Lung (tissue), 12 donors: ENCODE data around the gene VMAC. TPM values are rescaled to one million over a fixed set of nuclear protein-coding genes. Genes with fewer than 3 reads are reported as not detected.
A peak's percentile ranks its signal among the peaks of the same experiment; 100 is the strongest.

Experiments
- ATAC-seq: fragments of 200-7000 bp; cut with Tn5 transposase; one replicate; pipeline ENCODE4 v1.9.1; 2020; ENCODE audit warnings: moderate number of reproducible peaks; ENCODE audit not compliant: insufficient read depth, low FRiP score
- DNase-seq, 3 donors: peaks; one replicate each; pipeline ENCODE4 v3.0.0-alpha.2; 2013 to 2017
- H3K27ac ChIP-seq, 2 donors: one replicate each; pipeline ENCODE4 v1.5.1; 2013; ENCODE audit warnings: mild to moderate bottlenecking in 2 of 2, moderate library complexity in 2 of 2, control low read depth in 1 of 2, inconsistent platforms in 1 of 2, low read depth in 1 of 2, low read length in 1 of 2
- H3K27me3 ChIP-seq, 3 donors: one replicate each; pipeline ENCODE4 v1.5.1; 2013; ENCODE audit warnings: low read length in 2 of 3; ENCODE audit not compliant: control insufficient read depth in 3 of 3, insufficient read depth in 3 of 3
- H3K36me3 ChIP-seq, 4 donors: one replicate each; pipeline ENCODE4 v1.5.1; 2013; ENCODE audit warnings: low read length in 4 of 4, mild to moderate bottlenecking in 1 of 4, moderate library complexity in 1 of 4; ENCODE audit not compliant: control insufficient read depth in 4 of 4, insufficient read depth in 4 of 4
- H3K4me1 ChIP-seq, 5 donors: one replicate each; pipeline ENCODE4 v1.5.1; 2013; ENCODE audit warnings: low read length in 5 of 5, mild to moderate bottlenecking in 2 of 5, moderate library complexity in 1 of 5; ENCODE audit not compliant: control insufficient read depth in 5 of 5, insufficient read depth in 5 of 5
- H3K4me3 ChIP-seq: one replicate; pipeline ENCODE4 v1.5.1; 2013; ENCODE audit warnings: mild to moderate bottlenecking, control low read depth, moderate library complexity
- H3K9ac ChIP-seq, 2 donors: one replicate each; pipeline ENCODE4 v1.5.1; 2013; ENCODE audit warnings: low read length in 2 of 2, control low read depth in 1 of 2; ENCODE audit not compliant: insufficient read depth in 1 of 2
- H3K9me3 ChIP-seq, 4 donors: one replicate each; pipeline ENCODE4 v1.5.1; 2013; ENCODE audit warnings: low read length in 3 of 4, mild to moderate bottlenecking in 1 of 4, moderate library complexity in 1 of 4; ENCODE audit not compliant: control insufficient read depth in 4 of 4, insufficient read depth in 3 of 4
- WGBS, 2 donors: extraction: QIAGEN DNeasy Blood & Tissue Kit; methylation state at CpG; one replicate each; pipeline ENCODE4 v1.1.7; 2013; 5-methylcytosine and 5-hydroxymethylcytosine counted together
- polyA plus RNA-seq, 2 donors: library from polyadenylated mRNA; stranded (reverse); fragments of 200-250 nt; gene quantifications; one replicate each; pipeline ENCODE4 v1.2.1, GENCODE V29; 2013
- total RNA-seq, 2 donors: library from RNA; depleted of rRNA in 1 of 2; stranded (reverse); fragments of >200 nt in 1 of 2; gene quantifications; one replicate each; pipeline ENCODE4 v1.2.1, GENCODE V29; 2014 to 2021
- TF ChIP-seq, protein P1 (sequence below): IDR thresholded peaks from 2 replicates; pipeline ENCODE4 v1.5.1; 2012; ENCODE audit warnings: mild to moderate bottlenecking; ENCODE audit errors: control extremely low read depth, extremely low read depth
- donor health status: control.
- donor health status: control.
- donor health status: Bipolar disorder and iron deficiency.
- donor health status: healthy.
- donor health status: DM: yes; HTN: yes; CAD: no.

Gene VMAC
- total and polyA plus RNA-seq, 4 donors, result 3.3 to 7.2 (median 5.7) TPM

DNA sequence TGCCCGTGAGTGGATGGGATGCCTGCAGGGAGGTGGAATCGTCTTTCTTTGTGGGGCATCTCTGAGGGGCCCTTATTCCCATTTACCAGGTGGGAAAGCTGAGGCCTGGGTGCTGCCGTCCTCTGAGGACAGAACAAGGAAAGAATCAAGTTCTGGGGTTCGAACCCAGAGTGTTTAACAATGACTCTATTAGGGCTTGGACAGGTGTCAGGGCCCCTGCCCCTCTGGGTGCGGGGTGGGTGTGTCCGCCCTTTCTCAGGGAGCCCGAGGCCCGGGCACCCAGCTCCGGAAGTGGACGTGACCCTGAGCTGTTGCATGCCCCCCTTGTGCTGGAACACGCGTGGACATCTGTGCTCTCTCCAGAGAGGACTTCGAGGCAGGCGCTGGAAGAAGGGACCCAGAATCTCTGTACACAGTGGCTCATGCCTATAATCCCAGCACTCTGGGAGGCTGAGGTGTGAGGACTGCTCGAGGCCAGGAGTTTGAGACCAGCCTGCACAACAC lies 11.8 kb upstream of the VMAC start:
- WGBS, 2 donors, result 57 to 70% methylated on average over 15 of the region's 15 CpGs
- H3K27me3 ChIP-seq, result peaks cover 0 to 5% (median 2%) of the 10 kb centered on the region in 3 donors
- no peak overlapping the region for H3K27ac ChIP-seq
- ATAC-seq (no peak), DNase-seq (no peak)
- TF ChIP-seq, protein P1, sequence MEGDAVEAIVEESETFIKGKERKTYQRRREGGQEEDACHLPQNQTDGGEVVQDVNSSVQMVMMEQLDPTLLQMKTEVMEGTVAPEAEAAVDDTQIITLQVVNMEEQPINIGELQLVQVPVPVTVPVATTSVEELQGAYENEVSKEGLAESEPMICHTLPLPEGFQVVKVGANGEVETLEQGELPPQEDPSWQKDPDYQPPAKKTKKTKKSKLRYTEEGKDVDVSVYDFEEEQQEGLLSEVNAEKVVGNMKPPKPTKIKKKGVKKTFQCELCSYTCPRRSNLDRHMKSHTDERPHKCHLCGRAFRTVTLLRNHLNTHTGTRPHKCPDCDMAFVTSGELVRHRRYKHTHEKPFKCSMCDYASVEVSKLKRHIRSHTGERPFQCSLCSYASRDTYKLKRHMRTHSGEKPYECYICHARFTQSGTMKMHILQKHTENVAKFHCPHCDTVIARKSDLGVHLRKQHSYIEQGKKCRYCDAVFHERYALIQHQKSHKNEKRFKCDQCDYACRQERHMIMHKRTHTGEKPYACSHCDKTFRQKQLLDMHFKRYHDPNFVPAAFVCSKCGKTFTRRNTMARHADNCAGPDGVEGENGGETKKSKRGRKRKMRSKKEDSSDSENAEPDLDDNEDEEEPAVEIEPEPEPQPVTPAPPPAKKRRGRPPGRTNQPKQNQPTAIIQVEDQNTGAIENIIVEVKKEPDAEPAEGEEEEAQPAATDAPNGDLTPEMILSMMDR, result no peak
- H3K9ac ChIP-seq, result no peak overlapping the region
- peaks cover 3 to 31% (median 8%) of the 10 kb centered on the region in 4 donors for H3K36me3 ChIP-seq
- no peaks in the 10 kb centered on the region for H3K9me3 ChIP-seq
- peaks cover 0 to 9% (median 5%) of the 10 kb centered on the region in 5 donors for H3K4me1 ChIP-seq
- H3K4me3 ChIP-seq, result no peak overlapping the region

DNA sequence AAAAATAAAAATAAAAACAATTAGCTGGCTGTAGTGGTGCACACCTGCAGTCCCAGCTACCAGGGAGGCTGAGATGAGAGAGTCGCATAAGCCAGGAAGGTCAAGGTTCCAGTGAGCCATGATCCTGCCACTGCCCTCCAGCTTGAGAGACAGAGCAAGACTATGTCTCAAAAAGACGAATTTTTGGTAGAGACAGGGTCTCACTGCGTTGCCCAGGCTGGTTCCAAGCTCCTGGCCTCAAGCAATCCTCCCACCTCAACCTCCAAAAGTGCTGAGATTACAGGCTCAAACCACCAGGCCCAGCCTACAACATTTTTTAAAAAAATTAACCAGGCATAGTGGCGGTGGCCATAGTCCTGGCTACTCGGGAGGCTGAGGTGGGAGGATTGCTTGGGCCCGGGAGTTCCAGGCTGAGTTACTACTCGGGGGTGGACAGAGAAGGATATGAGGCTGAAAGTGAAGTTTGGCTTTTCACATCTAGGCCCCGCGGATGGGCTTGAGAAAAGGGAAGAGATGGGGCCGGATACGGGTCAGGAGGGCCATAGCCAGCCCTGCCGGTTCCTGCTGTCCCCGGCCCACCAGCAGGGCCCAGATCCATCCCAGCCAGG lies 11.3 kb upstream of the VMAC start:
- H3K4me3 ChIP-seq, result no peak overlapping the region
- H3K9me3 ChIP-seq, result no peaks in the 10 kb centered on the region
- H3K27me3 ChIP-seq, result peaks cover 0 to 5% (median 2%) of the 10 kb centered on the region in 3 donors
- WGBS, 2 donors, result 80 to 83% methylated on average over 13 of the region's 13 CpGs
- H3K36me3 ChIP-seq, result peaks cover 3 to 31% (median 8%) of the 10 kb centered on the region in 4 donors
- TF ChIP-seq, protein P1, result no peak
- no peak overlapping the region for H3K9ac ChIP-seq
- H3K4me1 ChIP-seq, result peaks cover 0 to 9% (median 5%) of the 10 kb centered on the region in 5 donors
- ATAC-seq, result no peak
- no peak for DNase-seq
- H3K27ac ChIP-seq, result peak overlapping the region in 1 of 2 donors; percentile 78

DNA sequence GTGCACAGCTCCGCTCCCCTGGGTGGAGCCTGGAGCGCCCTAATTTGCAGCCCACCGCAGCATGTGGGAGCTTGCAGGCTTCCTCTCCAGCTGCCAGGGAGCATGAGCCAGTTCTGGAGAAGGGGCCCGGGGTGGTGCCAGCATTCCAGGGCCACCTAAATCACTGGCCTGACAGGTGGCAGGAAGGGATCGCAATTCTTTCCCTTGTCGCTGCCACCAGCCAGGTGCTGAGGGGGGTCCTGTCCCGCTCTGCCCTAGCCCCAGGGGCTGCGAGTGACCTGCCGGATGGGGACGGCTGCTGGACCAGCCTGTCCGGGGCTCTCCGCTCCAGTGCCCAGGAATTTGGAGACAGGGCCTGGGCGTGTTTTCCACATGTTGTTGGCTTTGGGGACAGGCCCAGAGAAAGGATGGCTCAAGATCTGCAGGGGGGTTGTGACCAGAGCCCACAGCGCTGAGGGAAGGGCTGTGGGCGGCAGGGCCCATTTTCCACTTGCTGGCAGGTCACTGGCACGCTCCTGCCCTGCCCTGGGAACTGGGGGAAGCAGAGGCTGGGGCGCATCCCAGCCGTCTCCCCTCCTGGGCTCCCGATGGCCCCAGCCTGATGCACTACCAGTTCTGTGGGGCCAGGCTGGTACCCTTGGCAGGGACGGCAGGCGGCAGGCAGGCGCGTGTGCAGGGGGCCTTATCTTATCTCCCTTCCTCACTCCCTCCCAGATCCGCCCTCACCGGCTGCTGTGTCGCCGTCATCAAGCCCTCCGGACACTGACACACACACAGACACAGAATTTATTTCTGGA lies 10.6 kb upstream of the VMAC start:
- Histone ChIP-seq H3K9ac (no peak overlapping the region), H3K27me3 (peaks cover 0 to 5% (median 2%) of the 10 kb centered on the region in 3 donors), H3K4me3 (no peak overlapping the region), H3K36me3 (peaks cover 3 to 31% (median 8%) of the 10 kb centered on the region in 4 donors), H3K9me3 (no peaks in the 10 kb centered on the region), H3K27ac (peak overlapping the region in 1 of 2 donors; percentile 78), H3K4me1 (peaks cover 0 to 9% (median 5%) of the 10 kb centered on the region in 5 donors)
- ATAC-seq (no peak), DNase-seq (no peak)
- TF ChIP-seq, protein P1, result no peak
- 78 to 80% methylated on average over 28 of the region's 28 CpGs for WGBS, 2 donors
